Measurements from ENCODE around the gene SH2B3.
A peak's percentile ranks its signal among the peaks of the same experiment; 100 is the strongest.

Gene SH2B3

GRCh38 chr12:111417290-111417689 lies 11.6 kb downstream of the SH2B3 start:
- no peak overlapping the region for H3K4me3 ChIP-seq (ENCODE audit: low read depth, low read length)

GRCh38 chr12:111417784-111418593 lies 12.3 kb downstream of the SH2B3 start:
- no peak for TF ChIP-seq CTCF (IDR thresholded peaks at IDR 0.05; ENCODE audit: borderline replicate concordance, insufficient read depth, low read depth, low read length)
- no peak overlapping the region for H3K4me3 ChIP-seq (ENCODE audit: low read depth, low read length)

More at GRCh38 chr12:111417290-111417689, 11.6 kb downstream of the SH2B3 start:
- no peak for TF ChIP-seq CTCF (IDR thresholded peaks at IDR 0.05; ENCODE audit: borderline replicate concordance, insufficient read depth, low read depth, low read length)

GRCh38 chr12:111418594-111418880 lies 12.8 kb downstream of the SH2B3 start:
- no peak for TF ChIP-seq CTCF (IDR thresholded peaks at IDR 0.05; ENCODE audit: borderline replicate concordance, insufficient read depth, low read depth, low read length)
- H3K4me3 ChIP-seq (ENCODE audit: low read depth, low read length): no peak overlapping the region

DNA sequence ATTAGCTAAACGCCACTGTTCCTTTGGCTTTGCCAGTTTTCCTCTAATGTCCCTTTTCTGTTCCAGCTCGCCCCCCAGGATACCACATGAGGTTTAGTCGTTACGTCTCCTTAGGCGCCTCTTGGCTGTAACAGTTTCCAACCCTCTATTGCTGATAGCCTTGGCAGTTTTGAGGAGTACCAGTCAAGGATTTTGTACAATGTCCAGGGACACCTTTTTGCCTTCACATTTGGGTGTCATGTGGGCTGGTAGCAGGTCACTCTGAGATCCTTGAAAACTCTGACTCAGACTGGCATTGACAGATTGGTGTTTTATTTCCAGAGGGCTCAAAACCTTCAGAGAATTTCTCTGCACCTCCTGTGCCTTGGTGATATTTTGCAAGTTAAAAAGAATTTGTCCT lies 14.1 kb downstream of the SH2B3 start:
- H3K4me3 ChIP-seq (ENCODE audit: low read depth, low read length): no peak overlapping the region
- no peak for TF ChIP-seq CTCF (IDR thresholded peaks at IDR 0.05; ENCODE audit: borderline replicate concordance, insufficient read depth, low read depth, low read length)

DNA sequence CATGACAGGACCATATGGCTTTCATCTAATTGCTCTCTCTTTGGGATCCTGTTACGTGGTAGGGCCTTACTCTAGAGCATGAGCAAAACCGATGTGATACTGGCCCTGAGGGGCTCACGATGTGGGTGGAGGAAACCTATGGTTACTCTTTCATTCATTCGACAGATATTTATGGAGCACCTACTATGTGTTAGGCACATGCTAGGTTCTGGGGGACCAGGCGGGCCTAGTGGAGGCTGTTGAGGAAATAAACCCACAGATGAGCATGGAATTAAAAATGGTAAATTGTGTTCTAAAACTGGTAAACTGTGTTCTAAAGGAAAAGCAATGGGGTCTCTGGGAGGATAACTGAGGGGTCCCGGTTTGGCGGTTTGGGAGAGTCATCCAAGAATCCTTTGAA lies 14.8 kb downstream of the SH2B3 start:
- no peak for TF ChIP-seq CTCF (IDR thresholded peaks at IDR 0.05; ENCODE audit: borderline replicate concordance, insufficient read depth, low read depth, low read length)

GRCh38 chr12:111424189-111424792 lies 18.6 kb downstream of the SH2B3 start:
- TF ChIP-seq CTCF (IDR thresholded peaks at IDR 0.05; ENCODE audit: borderline replicate concordance, insufficient read depth, low read depth, low read length): no peak

More for the DNA sequence above, 14.8 kb downstream of the SH2B3 start:
- no peak overlapping the region for H3K4me3 ChIP-seq (ENCODE audit: low read depth, low read length)

DNA sequence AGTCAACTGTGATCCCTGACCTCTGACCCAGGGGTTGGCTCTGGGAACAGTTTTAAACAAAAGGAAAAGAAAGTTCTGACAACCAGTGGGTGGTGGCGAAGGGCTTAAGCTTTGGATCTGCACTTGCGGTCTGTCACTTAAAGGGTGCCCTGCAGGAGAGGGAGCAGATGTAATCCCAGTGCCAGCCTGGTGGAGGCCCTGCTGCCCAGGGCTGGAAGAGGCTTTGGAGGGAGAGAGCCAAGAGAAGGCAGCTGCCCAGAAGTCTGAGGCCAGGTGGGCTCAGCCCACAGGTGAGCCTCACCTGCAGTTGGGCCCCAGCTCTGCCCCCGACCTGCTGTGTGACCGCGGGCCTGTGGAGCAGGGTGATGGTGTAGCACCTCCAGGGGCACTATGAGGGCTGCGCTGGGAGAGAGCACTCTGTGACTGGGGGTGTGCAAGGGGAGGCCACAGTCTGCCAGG lies 19.1 kb downstream of the SH2B3 start:
- no peak overlapping the region for H3K4me3 ChIP-seq (ENCODE audit: low read depth, low read length)
- 0 out of 2 replicates have a peak, but pooled peaks have one; percentile 7 for TF ChIP-seq CTCF (IDR thresholded peaks at IDR 0.05; ENCODE audit: borderline replicate concordance, insufficient read depth, low read depth, low read length)

More at GRCh38 chr12:111424189-111424792, 18.6 kb downstream of the SH2B3 start:
- no peak overlapping the region for H3K4me3 ChIP-seq (ENCODE audit: low read depth, low read length)
